ENCODE measurements around the gene CACNA1S.

DNA sequence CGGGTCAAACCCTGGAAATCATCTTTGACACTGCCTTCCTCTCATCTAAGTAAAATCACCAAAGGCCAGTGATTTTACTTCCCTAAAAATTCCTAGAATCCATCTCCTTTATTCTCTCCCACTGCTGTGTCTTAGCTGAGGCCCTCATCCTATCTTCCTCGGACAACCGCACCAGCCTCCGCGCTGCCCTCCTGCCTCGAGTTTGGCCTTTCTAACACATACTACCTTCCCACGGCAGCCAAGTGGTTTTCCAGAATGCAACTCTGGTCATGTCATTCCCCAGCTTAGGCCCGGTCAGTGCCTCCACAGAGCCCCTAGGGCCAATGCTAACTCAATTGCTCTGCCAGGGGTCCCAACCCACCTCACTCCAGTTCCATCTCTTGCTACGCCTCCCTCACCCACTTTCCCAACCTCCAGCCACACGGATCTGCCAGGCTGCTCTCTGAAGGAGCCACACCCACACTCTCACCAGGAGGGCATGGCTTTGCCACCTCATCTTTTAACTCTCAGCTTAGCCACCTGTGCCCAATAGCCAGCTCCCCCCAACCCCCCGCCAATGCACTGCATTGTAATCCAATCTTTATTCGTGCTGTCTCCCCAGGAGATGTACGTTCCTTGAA, 35.3 kb upstream of the CACNA1S start:
- TF ChIP-seq, protein P1, sequence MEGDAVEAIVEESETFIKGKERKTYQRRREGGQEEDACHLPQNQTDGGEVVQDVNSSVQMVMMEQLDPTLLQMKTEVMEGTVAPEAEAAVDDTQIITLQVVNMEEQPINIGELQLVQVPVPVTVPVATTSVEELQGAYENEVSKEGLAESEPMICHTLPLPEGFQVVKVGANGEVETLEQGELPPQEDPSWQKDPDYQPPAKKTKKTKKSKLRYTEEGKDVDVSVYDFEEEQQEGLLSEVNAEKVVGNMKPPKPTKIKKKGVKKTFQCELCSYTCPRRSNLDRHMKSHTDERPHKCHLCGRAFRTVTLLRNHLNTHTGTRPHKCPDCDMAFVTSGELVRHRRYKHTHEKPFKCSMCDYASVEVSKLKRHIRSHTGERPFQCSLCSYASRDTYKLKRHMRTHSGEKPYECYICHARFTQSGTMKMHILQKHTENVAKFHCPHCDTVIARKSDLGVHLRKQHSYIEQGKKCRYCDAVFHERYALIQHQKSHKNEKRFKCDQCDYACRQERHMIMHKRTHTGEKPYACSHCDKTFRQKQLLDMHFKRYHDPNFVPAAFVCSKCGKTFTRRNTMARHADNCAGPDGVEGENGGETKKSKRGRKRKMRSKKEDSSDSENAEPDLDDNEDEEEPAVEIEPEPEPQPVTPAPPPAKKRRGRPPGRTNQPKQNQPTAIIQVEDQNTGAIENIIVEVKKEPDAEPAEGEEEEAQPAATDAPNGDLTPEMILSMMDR (IDR thresholded peaks at IDR 0.05; ENCODE audit: insufficient read depth, low read depth, low read length) = no peak
- TF ChIP-seq EZH2 (IDR thresholded peaks at IDR 0.05; ENCODE audit: insufficient read depth, low read length) = no peak

Data from astrocyte (in vitro differentiated cells and primary cell).